ENCODE measurements around the gene SH3GL3.
A peak's percentile ranks its signal among the peaks of the same experiment; 100 is the strongest.

SH3GL3 gene

GRCh38 chr15:83435782-83436181 is 11.4 kb upstream of the SH3GL3 start:
- Mint-ChIP-seq H3K4me1 (peaks cover 7% of the 10 kb centered on the region), H3K27ac (no peak overlapping the region), H3K4me3 (no peak overlapping the region), H3K36me3 (ENCODE audit: low read depth) (no peaks in the 10 kb centered on the region), H3K9me3 (no peaks in the 10 kb centered on the region), H3K27me3 (ENCODE audit: low read depth) (peaks cover 10% of the 10 kb centered on the region)
- no peak for TF ChIP-seq CTCF (IDR thresholded peaks at IDR 0.05; ENCODE audit: unreplicated experiment in 3 of 3)

- peaks cover 10% of the 10 kb centered on the region for H3K27me3 Mint-ChIP-seq (ENCODE audit: low read depth)
- no peak overlapping the region for H3K27ac Mint-ChIP-seq
- no peaks in the 10 kb centered on the region for H3K9me3 Mint-ChIP-seq
- peak; percentile 58 to 70 (median 61) for TF ChIP-seq CTCF (IDR thresholded peaks at IDR 0.05; ENCODE audit: unreplicated experiment in 3 of 3)
- no peaks in the 10 kb centered on the region for H3K36me3 Mint-ChIP-seq (ENCODE audit: low read depth)
- peaks cover 7% of the 10 kb centered on the region for H3K4me1 Mint-ChIP-seq
- H3K4me3 Mint-ChIP-seq, result no peak overlapping the region
Observed at GRCh38 chr15:83436513-83437158, 10.5 kb upstream of the SH3GL3 start.

GRCh38 chr15:83443076-83443847 is 3.9 kb upstream of the SH3GL3 start:
- no peak overlapping the region for H3K27ac Mint-ChIP-seq
- H3K36me3 Mint-ChIP-seq (ENCODE audit: low read depth), result no peaks in the 10 kb centered on the region
- H3K27me3 Mint-ChIP-seq (ENCODE audit: low read depth), result peaks cover 37% of the 10 kb centered on the region
- no peak overlapping the region for H3K4me3 Mint-ChIP-seq
- no peaks in the 10 kb centered on the region for H3K9me3 Mint-ChIP-seq
- no peak for TF ChIP-seq CTCF (IDR thresholded peaks at IDR 0.05; ENCODE audit: unreplicated experiment in 3 of 3)
- peaks cover 12% of the 10 kb centered on the region for H3K4me1 Mint-ChIP-seq

GRCh38 chr15:83444936-83445335 is 2.2 kb upstream of the SH3GL3 start:
- Mint-ChIP-seq H3K36me3 (ENCODE audit: low read depth) (no peaks in the 10 kb centered on the region), H3K27me3 (ENCODE audit: low read depth) (peaks cover 48% of the 10 kb centered on the region), H3K4me1 (peaks cover 10% of the 10 kb centered on the region), H3K27ac (no peak overlapping the region), H3K4me3 (peak overlapping the region in 2 of 3 experiments; percentile 44 to 52), H3K9me3 (no peaks in the 10 kb centered on the region)
- TF ChIP-seq CTCF (IDR thresholded peaks at IDR 0.05; ENCODE audit: unreplicated experiment in 3 of 3), result no peak

- H3K4me3 Mint-ChIP-seq, result peak overlapping the region; percentile 44 to 90 (median 89)
- no peak for TF ChIP-seq CTCF (IDR thresholded peaks at IDR 0.05; ENCODE audit: unreplicated experiment in 3 of 3)
Observed at GRCh38 chr15:83445643-83446042, 1.5 kb upstream of the SH3GL3 start.

More at GRCh38 chr15:83445643-83446042, 1.5 kb upstream of the SH3GL3 start:
- Mint-ChIP-seq H3K4me1 (peaks cover 6% of the 10 kb centered on the region), H3K27me3 (ENCODE audit: low read depth) (peaks cover 43% of the 10 kb centered on the region), H3K27ac (no peak overlapping the region), H3K36me3 (ENCODE audit: low read depth) (no peaks in the 10 kb centered on the region), H3K9me3 (peaks cover 4% of the 10 kb centered on the region)

Data from nephron (organoid).